ENCODE data around the gene CREB5. TPM values are rescaled to one million over a fixed set of nuclear protein-coding genes. Genes with fewer than 3 reads are reported as not detected.
"Not testable (repeated sequence)": the region's sequence is repeated elsewhere in the genome, so short reads cannot be mapped to it uniquely, and the experiment has no call there.

The CREB5 gene
- total RNA-seq, 1 donor from 2014 or later, result not detected

- intact Hi-C loops (cut with micrococcal nuclease), result no loop called here
Observed at GRCh38 chr7:28773423-28774145, 361.3 kb downstream of the CREB5 start.

- intact Hi-C loops (cut with micrococcal nuclease), result no loop called here
Observed at GRCh38 chr7:28774261-28774988, 362.1 kb downstream of the CREB5 start.

- intact Hi-C loops (cut with micrococcal nuclease), result no loop called here
Observed at GRCh38 chr7:28776463-28777157, 364.3 kb downstream of the CREB5 start.

GRCh38 chr7:28778786-28779185, 366.5 kb downstream of the CREB5 start:
- intact Hi-C loops (cut with micrococcal nuclease), result no loop called here

- intact Hi-C loops (cut with micrococcal nuclease), result no loop called here
Observed at GRCh38 chr7:28779954-28780353, 367.6 kb downstream of the CREB5 start.

GRCh38 chr7:28782362-28782761, 370.0 kb downstream of the CREB5 start:
- intact Hi-C loops (cut with micrococcal nuclease), result no loop called here

- intact Hi-C loops (cut with micrococcal nuclease), result no loop called here
Observed at GRCh38 chr7:28784171-28784902, 372.0 kb downstream of the CREB5 start.

- intact Hi-C loops (cut with micrococcal nuclease), result no loop called here
Observed at GRCh38 chr7:28785041-28785995, 373.0 kb downstream of the CREB5 start.

GRCh38 chr7:28786156-28786555, 373.8 kb downstream of the CREB5 start:
- intact Hi-C loops (cut with micrococcal nuclease), result not testable (repeated sequence)

- intact Hi-C loops (cut with micrococcal nuclease), result no loop called here
Observed at GRCh38 chr7:28787106-28787505, 374.8 kb downstream of the CREB5 start.

- intact Hi-C loops (cut with micrococcal nuclease), result no loop called here
Observed at GRCh38 chr7:28790467-28790866, 378.1 kb downstream of the CREB5 start.

GRCh38 chr7:28792858-28793257, 380.5 kb downstream of the CREB5 start:
- intact Hi-C loops (cut with micrococcal nuclease), result no loop called here

- intact Hi-C loops (cut with micrococcal nuclease), result no loop called here
Observed at GRCh38 chr7:28793381-28794085, 381.2 kb downstream of the CREB5 start.

GRCh38 chr7:28798274-28798673, 386.0 kb downstream of the CREB5 start:
- intact Hi-C loops (cut with micrococcal nuclease), result no loop called here

GRCh38 chr7:28799619-28800018, 387.3 kb downstream of the CREB5 start:
- intact Hi-C loops (cut with micrococcal nuclease), result no loop called here

GRCh38 chr7:28800150-28800549, 387.8 kb downstream of the CREB5 start:
- intact Hi-C loops (cut with micrococcal nuclease), result no loop called here

- intact Hi-C loops (cut with micrococcal nuclease), result no loop called here
Observed at GRCh38 chr7:28802450-28802849, 390.1 kb downstream of the CREB5 start.

- intact Hi-C loops (cut with micrococcal nuclease), result no loop called here
Observed at GRCh38 chr7:28804157-28804556, 391.8 kb downstream of the CREB5 start.

- intact Hi-C loops (cut with micrococcal nuclease), result no loop called here
Observed at GRCh38 chr7:28804990-28805389, 392.7 kb downstream of the CREB5 start.

GRCh38 chr7:28806841-28807240, 394.5 kb downstream of the CREB5 start:
- intact Hi-C loops (cut with micrococcal nuclease), result no loop called here
